GM21367 (cell line): Measurements from ENCODE around the gene PRDM16.

Source experiments
- ATAC-seq: cut with Tn5 transposase; IDR thresholded peaks from one replicate; pipeline ENCODE4 v1.9.1; 2021; ENCODE audit not compliant: unreplicated experiment

The PRDM16 gene

GRCh38 chr1:3250624-3251023 lies 181.6 kb downstream of the PRDM16 start:
- no peak for ATAC-seq

- no peak for ATAC-seq
These were observed 182.2 kb downstream of the PRDM16 start for GRCh38 chr1:3251099-3251806.

- ATAC-seq = no peak
These were observed 182.9 kb downstream of the PRDM16 start for GRCh38 chr1:3251807-3252428.

- no peak for ATAC-seq
These were observed 186.7 kb downstream of the PRDM16 start for GRCh38 chr1:3255680-3256079.

GRCh38 chr1:3257788-3258187 lies 188.8 kb downstream of the PRDM16 start:
- ATAC-seq = no peak

GRCh38 chr1:3258386-3259003 lies 189.5 kb downstream of the PRDM16 start:
- ATAC-seq = no peak

GRCh38 chr1:3259020-3259419 lies 190.0 kb downstream of the PRDM16 start:
- ATAC-seq = no peak

- ATAC-seq = no peak
These were observed 192.3 kb downstream of the PRDM16 start for GRCh38 chr1:3261007-3261968.

- no peak for ATAC-seq
These were observed 193.1 kb downstream of the PRDM16 start for GRCh38 chr1:3261969-3262579.

GRCh38 chr1:3262681-3263286 lies 193.8 kb downstream of the PRDM16 start:
- ATAC-seq = no peak

GRCh38 chr1:3263790-3264189 lies 194.8 kb downstream of the PRDM16 start:
- ATAC-seq = no peak

- ATAC-seq = no peak
These were observed 195.5 kb downstream of the PRDM16 start for GRCh38 chr1:3264456-3264855.

GRCh38 chr1:3265835-3266805 lies 197.1 kb downstream of the PRDM16 start:
- ATAC-seq = no peak

- ATAC-seq = no peak
These were observed 198.0 kb downstream of the PRDM16 start for GRCh38 chr1:3266870-3267549.

GRCh38 chr1:3267550-3268270 lies 198.7 kb downstream of the PRDM16 start:
- no peak for ATAC-seq

GRCh38 chr1:3268281-3268680 lies 199.3 kb downstream of the PRDM16 start:
- no peak for ATAC-seq

- no peak for ATAC-seq
These were observed 201.6 kb downstream of the PRDM16 start for GRCh38 chr1:3270403-3271245.
